GM12892 (cell line): ENCODE data around the gene CNTN5.
A peak's percentile ranks its signal among the peaks of the same experiment; 100 is the strongest.
"Not testable (repeated sequence)": the region's sequence is repeated elsewhere in the genome, so short reads cannot be mapped to it uniquely, and the experiment has no call there.

Experiments used
- DNase-seq: peaks from one replicate; pipeline ENCODE4 v3.0.0; 2011; ENCODE audit not compliant: insufficient read length
- FAIRE-seq: peaks from 2 replicates; lab custom pipeline; 2011; peaks lifted over from hg19 to GRCh38; lab: Jason Lieb, UNC
- POLR2A ChIP-seq: IDR thresholded peaks from 2 replicates; pipeline ENCODE4 v1.6.1; 2011; ENCODE audit warnings: low read depth, low read length, control low read depth
- POLR2AphosphoS5 ChIP-seq: IDR thresholded peaks from 2 replicates; pipeline ENCODE4 v1.6.1; 2011; ENCODE audit warnings: low read depth, low read length, control low read depth
- TAF1 ChIP-seq: IDR thresholded peaks from 2 replicates; pipeline ENCODE4 v1.6.1; 2011; ENCODE audit warnings: low read depth, mild to moderate bottlenecking, control low read depth, low read length, borderline replicate concordance

CNTN5 gene

DNA sequence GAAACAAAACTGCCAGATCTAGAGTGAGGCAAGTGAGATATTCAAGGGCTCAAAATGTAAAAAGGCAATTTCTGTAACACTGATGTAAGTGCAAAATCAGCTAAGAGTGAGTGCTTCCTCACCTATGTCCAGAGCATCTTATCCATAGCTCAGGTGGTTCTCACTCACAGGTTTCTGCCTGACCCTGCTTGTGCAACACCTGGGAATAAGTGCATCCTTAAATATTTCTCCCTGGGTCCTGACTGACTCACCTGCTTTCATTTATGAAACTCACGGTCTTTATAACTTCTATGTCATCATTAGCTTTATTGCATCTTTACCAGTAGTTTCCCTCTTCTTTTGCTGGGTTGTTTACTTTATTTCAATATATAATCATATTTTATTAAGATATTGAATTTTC lies 260.6 kb downstream of the CNTN5 start:
- FAIRE-seq = no peak

GRCh38 chr11:99297925-99298324 lies 277.2 kb downstream of the CNTN5 start:
- not testable (repeated sequence) for DNase-seq, FAIRE-seq

More for the DNA sequence above, 260.6 kb downstream of the CNTN5 start:
- no peak for TF ChIP-seq TAF1
- no peak for TF ChIP-seq POLR2A
- TF ChIP-seq POLR2AphosphoS5 = no peak
- DNase-seq = no peak

DNA sequence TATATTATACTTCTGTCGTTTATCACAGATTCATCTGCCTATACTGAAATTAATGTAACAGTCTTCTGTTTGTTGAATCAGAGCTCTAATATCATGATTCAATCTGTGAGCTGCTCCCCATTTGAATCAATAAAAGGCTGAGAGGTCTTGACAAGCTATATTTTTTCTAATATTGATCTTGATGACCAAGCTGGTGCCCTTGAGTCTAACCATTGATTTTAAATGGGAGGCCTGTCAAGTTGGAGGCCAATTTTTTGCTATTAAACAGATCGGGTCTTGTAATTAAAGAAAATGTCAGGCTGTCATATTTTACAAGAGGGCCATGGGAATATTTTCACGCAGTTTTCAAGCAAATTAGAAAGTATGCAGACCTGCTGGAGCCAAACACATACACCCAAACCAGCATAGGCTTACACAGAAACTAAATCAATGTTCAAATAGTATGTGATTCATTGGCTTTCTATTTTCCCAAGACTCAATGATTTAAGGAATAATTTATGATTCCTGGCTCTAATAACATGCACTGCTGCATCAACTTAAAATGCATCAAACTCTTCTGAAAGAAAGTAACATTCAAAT lies 286.9 kb downstream of the CNTN5 start:
- no peak for DNase-seq
- no peak for TF ChIP-seq POLR2AphosphoS5
- TF ChIP-seq TAF1 = no peak
- no peak for TF ChIP-seq POLR2A
- no peak for FAIRE-seq

DNA sequence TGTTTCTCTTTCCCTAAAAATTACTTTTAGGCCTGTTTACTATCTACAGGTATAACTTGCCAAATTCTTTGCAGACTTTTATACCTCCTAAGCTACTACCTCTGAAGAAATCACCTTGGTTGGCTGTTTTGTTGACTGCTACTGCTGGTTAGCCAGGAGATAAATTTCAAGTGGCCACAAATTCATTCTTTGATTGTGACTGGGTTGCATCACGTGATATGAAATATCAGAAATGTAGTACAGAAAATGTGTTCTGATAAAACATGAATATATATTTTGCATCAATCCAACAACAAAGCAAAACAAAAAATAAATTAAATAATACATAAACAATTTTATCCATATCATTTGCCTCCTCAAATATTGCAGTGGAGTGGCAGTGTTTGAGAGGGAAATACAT lies 291.1 kb downstream of the CNTN5 start:
- FAIRE-seq (no peak), DNase-seq (no peak)
- TF ChIP-seq TAF1 (no peak), POLR2A (no peak), POLR2AphosphoS5 (no peak)

GRCh38 chr11:99316776-99317520 lies 296.2 kb downstream of the CNTN5 start:
- DNase-seq = no peak
- peak; percentile 21 for FAIRE-seq
- TF ChIP-seq POLR2AphosphoS5 (no peak), POLR2A (no peak), TAF1 (no peak)

- no peak for FAIRE-seq
- DNase-seq = no peak
- TF ChIP-seq POLR2AphosphoS5 (no peak), TAF1 (no peak), POLR2A (no peak)
These were observed 300.1 kb downstream of the CNTN5 start for GRCh38 chr11:99320769-99321290.

GRCh38 chr11:99325847-99326246 lies 305.1 kb downstream of the CNTN5 start:
- TF ChIP-seq TAF1 (no peak), POLR2A (no peak), POLR2AphosphoS5 (no peak)
- FAIRE-seq (no peak), DNase-seq (no peak)

- no peak for FAIRE-seq
These were observed 306.3 kb downstream of the CNTN5 start for GRCh38 chr11:99327066-99327465.

GRCh38 chr11:99327527-99327926 lies 306.8 kb downstream of the CNTN5 start:
- TF ChIP-seq POLR2A (no peak), POLR2AphosphoS5 (no peak), TAF1 (no peak)
- DNase-seq (no peak), FAIRE-seq (no peak)

More at GRCh38 chr11:99327066-99327465, 306.3 kb downstream of the CNTN5 start:
- TF ChIP-seq POLR2AphosphoS5 = no peak
- no peak for TF ChIP-seq TAF1
- no peak for TF ChIP-seq POLR2A
- DNase-seq = no peak

DNA sequence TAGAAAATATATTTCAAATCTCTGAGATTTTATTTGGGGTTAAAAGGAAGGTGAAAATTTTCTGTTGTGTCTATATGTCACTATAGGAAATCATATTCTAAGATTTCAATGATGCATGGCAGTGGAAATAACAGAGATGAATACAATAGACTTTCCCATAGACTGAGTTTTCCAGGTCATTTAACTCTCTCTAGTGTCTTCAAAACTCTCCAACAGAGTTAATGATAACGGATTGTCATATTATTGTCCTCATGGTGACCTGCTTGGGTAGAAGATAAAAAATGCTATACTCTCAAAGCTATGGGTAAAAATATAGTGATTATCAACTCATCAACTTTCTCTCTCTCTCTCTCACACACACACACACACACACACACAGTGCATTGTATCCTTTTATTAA lies 312.9 kb downstream of the CNTN5 start:
- no peak for TF ChIP-seq POLR2A
- no peak for TF ChIP-seq TAF1
- TF ChIP-seq POLR2AphosphoS5 = no peak
- DNase-seq = no peak
- FAIRE-seq = no peak

DNA sequence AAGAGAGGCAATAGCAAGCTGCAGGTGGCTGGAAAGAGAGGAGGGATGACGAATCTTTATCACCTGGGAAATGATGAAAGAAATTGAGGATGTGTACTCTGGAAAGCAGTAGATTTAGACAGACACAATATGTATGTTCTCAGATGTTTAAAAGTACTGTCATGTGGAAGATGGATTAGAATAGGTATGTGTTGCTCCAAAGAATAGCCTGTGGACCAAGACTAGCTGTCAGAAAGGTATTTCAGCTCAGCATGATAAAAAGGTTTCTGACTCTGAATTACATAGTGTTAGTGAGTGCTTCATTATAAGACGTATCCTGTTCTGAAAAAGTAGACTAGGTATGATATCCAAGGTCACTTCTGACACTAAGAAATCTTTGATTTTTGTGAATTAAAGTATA lies 322.4 kb downstream of the CNTN5 start:
- DNase-seq = no peak
- no peak for FAIRE-seq
- TF ChIP-seq POLR2A (no peak), TAF1 (no peak), POLR2AphosphoS5 (no peak)
